ENCODE data around the gene GNL1.

- TF ChIP-seq EZH2 (IDR thresholded peaks at IDR 0.05; ENCODE audit: low read length, unreplicated experiment) (no peak), CTCF (conservative IDR thresholded peaks at IDR 0.05; ENCODE audit: low read depth, low read length) (peak; percentile 84)
These were observed 11.5 kb downstream of the GNL1 start for GRCh38 chr6:30544666-30545272.
